NCI-H1417 (cell line): Measurements from ENCODE around the gene FRMD4B.
A peak's percentile ranks its signal among the peaks of the same experiment; 100 is the strongest.
"Not testable (repeated sequence)": the region's sequence is repeated elsewhere in the genome, so short reads cannot be mapped to it uniquely, and the experiment has no call there.

Experiments
- DNase-seq, 3 experiments: peaks; one replicate each; lab custom pipeline; 2025; lab: John Stamatoyannopoulos, UW

Gene FRMD4B

GRCh38 chr3:69322512-69322911 is 63.4 kb downstream of the FRMD4B start:
- not testable (repeated sequence) for DNase-seq

- DNase-seq: no peak
These were observed 63.8 kb downstream of the FRMD4B start for GRCh38 chr3:69322158-69322509.

DNA sequence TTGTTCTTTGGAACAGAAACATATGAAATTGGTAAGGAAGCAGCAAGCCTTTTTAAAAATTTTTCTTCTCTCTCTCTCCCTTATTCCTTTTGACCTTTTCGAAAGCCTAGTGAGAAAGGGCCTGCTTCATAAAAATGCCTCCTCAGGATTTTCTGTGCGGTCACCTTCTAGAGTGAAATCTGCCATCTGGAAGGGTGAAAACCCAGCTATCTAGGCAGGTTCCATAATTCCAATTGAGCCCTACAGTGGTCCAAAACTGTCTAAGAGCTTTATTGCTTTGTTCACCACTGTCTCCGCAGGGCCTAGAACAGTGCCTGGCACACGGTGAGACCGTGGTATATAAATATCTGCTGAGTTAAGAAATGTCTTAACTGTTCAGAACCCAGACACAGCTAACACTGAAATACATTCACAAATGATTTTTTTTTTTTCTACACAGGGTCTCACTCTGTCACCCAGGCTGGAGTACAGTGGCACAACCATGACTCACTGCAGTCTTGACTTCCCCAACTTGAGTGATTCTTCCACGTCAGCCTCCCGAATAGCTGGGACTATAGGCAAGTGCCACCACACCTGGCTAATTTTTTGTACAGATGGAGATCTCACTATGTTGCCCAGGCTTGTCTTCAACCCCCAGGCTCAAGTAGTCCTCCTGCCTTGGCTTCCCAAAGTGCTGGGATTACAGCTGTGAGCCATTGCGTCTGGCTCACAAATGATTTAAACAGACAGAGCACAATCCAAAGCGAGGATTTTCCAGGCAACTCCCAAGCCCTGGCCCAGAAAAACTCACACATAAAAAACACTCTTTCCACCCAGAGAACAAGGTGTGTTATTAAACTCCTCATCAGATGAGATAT is 64.4 kb downstream of the FRMD4B start:
- DNase-seq: no peak

DNA sequence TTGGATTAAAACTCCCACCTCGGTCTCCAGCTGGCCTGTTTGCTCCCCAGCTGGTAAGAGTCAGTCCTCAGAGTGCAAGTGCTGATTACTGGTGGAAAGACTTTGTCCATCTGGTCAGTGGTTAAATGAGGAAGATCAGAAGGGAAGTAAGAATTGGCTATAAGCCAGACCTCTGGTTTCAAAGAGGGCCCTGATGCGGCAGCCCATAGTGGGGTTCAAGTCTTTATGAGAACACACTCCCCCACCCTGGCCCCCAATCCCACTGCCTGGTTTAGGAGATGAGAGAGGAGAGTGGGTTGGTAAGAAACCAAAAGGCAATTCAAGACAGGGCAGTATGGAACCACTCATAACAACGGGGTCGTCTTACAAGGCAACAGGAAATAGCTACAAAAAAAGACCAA is 65.0 kb downstream of the FRMD4B start:
- no peak for DNase-seq

DNA sequence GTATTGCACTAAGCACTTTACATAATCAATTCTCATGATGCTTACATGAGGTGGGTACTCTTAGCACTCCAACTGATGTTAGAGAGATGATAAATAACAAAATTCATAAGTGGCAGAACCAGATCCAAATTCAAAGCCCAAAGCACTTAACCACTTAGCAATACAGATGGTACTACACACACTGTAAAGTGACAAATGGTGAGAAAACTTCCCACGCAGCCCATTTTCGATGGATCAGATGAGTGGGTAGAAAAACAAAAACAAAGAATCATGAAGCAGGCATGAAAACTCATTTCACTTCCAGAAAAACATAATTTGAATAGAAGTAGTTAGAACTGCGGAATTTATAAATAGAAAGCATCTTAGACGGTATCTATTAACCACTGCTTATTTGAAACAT is 66.2 kb downstream of the FRMD4B start:
- no peak for DNase-seq

GRCh38 chr3:69318410-69318809 is 67.5 kb downstream of the FRMD4B start:
- DNase-seq: no peak

DNA sequence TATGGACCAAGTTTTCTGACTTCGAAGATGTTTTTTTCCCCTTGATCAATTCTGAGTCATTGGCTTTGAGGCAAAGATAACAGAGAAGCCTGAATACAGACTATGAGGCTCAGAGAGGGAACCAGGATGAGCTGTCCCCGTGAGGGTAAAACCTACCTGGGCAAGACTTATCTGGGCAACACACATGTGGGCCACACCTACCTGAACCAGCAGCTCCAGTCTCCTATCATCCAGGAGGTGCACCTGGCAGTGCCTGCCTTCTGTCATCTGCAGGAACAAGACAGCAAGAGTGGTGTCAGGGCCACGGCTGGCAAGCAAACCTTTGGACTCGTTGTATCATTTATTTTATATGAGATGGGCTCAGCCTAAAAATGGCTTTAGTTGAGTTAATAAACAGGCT is 72.6 kb downstream of the FRMD4B start:
- DNase-seq: no peak

DNA sequence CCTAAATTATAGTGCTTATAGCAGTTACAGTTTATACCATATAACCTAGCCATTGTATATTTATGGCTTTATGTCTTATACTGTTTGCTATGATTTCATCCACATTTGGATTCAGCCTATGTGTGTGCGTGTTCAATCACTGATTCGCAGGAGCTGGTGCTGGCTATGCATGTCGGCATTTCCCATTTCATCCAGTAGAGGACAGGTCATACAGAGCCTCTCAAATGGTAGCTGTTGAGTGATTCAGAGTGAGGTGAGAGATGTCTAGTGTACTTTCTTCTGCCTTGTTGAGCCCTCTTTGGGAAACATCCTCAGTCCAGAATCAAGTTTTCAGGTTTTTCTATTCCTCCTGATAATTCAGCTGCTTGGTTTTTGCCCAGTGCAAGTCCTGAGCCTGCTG is 76.1 kb downstream of the FRMD4B start:
- peak in 1 of 3 experiments; percentile 26 for DNase-seq

DNA sequence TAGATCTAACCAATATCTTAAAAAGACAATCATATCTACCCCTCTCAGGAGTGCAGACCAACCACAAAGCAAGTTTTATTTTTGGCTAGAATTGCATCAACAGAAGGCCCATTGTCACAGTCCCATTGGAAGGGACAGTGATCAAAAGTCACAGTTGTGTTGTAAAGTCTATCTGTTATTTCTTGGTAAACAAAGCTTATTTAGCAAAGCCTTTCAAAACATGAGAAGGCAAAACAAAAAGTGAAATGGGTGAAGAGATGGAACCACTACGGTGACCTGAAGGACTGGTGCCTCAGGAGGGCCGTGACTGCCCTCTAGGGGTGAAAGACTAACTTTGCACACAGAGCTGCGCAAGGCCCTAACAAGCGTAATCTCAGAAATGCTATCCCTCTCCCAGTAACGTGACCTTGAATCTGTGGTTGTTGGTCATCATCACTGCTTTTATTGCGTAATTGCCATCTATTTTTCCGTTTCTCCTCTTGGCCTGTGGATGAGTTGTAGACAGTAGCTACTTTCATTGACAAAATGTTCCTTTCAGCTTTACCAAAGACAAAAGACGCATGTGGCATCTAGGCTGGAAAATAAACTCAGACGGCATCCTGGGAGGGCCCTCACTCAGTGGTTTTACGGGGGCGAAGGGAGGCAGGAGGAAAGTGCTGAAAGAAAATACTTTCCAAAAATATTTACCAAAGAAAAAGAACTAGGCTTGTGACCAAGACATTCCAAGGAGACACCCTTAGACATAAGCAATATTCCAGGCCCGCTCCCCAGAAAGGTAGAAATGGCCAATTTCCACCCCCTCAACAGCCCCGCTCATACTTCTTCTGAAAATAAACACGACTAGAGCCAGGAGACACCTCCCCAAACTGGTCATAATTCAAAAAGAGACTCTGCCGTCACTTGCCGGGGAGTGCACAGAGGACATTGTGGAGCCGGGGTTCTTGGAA is 79.4 kb downstream of the FRMD4B start:
- DNase-seq: peak; percentile 52 to 81 (median 68)

DNA sequence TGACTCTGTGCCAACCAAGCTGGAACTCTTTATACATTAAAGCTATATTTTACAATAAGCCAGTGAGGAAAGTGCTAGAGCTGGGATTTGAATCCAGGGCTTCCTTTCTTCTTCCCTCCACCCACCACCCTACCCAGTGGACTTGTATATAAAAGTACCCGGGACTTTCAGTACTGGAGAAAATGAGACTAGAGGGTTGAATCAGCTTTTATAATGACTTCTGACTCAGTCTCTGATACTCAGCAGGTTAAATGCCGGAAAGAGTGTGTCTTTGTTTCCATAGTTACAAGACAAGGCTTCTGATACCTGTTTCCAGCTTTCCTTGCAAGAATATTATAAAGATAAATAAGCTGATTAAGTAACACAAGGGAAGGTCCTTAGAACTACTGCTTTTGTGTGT is 80.9 kb downstream of the FRMD4B start:
- no peak for DNase-seq

DNA sequence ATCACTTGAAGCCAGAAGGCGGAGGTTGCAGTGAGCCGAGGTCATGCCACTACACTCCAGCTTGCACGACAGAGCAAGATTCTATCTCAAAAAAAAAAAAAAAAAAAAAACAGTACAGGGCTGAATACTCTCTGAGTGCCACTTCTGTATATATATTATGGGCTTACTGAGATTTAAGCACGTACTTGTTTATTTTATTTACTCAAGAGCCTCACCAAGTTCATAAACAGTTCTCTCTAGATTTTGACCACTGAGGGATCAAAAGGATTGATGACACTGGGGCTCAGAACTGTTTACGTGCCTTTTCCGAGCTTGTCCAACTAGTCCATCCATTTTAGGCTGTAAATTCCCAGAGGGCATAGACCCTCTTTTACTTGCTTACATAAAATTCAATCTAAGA is 81.5 kb downstream of the FRMD4B start:
- DNase-seq: no peak

DNA sequence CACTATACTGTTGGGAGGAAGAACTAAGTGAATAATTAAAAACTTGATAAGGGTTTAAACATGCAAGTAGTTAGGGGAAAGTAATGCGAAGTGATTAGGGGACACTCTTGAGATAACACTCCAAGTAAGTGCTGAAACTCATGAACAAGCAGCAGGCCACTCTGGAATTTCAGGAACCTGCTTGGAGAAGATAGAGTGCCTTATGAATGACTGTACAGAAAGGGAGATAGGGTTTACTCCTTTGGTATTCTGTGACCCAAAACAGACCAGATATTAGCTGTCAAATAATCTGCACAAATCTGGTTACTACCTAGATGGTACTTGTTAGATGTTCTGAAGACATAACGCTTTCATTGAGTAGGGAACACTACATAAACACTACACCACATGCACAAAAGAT is 85.6 kb downstream of the FRMD4B start:
- no peak for DNase-seq

GRCh38 chr3:69299344-69299743 is 86.5 kb downstream of the FRMD4B start:
- DNase-seq: no peak

GRCh38 chr3:69297501-69297900 is 88.4 kb downstream of the FRMD4B start:
- DNase-seq: no peak

DNA sequence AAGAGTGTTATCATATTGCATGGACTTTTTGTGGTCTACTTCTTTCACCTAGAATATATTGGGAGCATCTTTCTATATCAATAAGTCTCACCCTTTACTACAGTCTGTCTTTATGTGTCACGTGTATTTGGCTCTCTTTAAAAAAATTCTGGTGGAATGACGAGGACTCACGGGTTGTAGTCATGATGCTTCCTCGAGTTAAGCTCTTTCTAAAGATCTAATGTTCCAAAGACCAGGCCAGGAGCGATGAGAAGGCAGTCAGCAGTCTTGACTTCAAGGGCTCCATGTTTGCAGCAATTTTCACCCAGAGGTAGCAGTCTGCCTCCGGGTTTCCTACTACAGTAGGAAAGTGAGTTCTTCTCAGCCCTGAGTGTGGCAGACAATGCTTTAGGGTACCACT is 88.9 kb downstream of the FRMD4B start:
- no peak for DNase-seq

GRCh38 chr3:69294014-69294766 is 91.7 kb downstream of the FRMD4B start:
- peak in 1 of 3 experiments; percentile 37 for DNase-seq

GRCh38 chr3:69292959-69293574 is 92.8 kb downstream of the FRMD4B start:
- DNase-seq: peak in 1 of 3 experiments; percentile 39

DNA sequence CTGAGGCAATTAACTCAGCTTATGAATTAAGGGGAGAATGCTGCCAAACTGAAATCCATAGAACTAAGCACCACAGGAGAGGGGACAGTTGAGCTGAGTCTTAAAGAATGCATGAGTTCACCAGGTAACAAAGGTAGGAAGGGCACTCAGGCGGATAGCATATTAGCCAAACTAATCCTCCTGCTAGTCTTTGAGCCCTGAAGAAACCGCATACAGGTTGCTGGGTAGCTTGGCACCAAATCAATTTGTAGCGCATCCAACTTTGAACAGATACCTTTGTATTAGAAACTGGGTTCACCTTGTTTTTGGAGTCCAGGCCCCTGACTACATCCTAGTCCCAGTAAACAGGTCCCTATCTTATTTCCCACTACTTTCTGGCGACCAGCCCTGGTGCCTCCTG is 93.7 kb downstream of the FRMD4B start:
- no peak for DNase-seq

DNA sequence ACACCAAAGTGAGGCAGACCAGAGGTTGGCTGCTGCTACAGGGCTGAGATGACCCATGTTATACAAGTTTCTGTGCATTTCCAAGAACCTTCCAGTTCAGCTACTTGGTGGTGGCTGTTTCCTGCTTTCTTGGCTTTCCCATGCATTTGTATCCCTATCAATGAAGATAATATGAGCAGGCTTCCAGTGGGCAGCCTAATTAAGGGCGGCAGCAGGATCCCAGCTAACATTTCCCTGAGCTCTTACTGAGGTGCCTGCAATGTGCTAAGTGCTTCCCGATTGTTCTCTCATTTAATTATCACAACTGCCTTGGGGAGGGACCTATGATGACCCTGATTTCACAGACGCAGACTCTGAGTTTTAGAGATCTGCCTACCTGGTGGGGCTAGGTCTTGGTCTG is 95.5 kb downstream of the FRMD4B start:
- peak in 1 of 3 experiments; percentile 1 for DNase-seq

GRCh38 chr3:69290006-69290405 is 95.9 kb downstream of the FRMD4B start:
- DNase-seq: peak in 1 of 3 experiments; percentile 60

DNA sequence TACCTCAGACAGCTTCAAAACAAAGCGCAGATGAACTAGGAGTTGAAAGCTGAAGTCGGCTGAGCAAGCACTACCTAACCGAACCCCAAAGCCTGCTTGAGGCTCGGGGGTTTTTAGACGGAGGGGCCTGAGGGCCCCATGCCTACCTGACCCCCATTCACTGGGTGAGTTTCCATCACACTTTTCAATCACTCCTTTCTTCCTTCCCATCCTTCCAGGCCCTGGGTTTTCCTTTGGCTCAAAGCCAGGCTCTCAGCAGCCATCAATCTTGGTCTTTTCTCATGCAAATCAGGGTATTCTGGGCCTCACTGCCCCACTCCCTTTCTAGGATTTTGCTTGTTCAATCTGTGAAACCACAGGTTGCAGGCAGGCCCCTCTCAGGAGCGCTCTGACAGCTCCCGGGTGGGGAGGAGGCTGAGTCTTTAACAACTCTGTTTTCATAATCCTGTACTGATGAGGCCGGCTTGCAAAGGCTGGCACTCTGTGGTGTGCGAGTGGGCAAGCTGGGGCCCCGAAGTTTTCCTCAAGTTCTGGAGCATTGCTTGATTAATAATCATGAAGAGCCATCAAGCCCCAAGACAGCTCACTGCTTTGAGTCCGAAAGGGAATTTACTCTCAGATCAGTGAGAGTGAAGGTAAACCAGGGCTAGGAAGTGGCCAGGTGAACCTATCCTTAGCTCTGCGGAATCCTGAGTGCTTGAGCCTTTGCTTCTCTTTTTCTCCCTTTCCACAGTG is 97.6 kb downstream of the FRMD4B start:
- DNase-seq: peak; percentile 46 to 79 (median 76)
